NCI-H128 (cell line): Measurements from ENCODE around the gene IMPG2.

Experiments used
- DNase-seq: peaks from one replicate; lab custom pipeline; 2025; ENCODE audit not compliant: unreplicated experiment; lab: John Stamatoyannopoulos, UW

IMPG2 gene

GRCh38 chr3:101189176-101189575 lies 131.2 kb downstream of the IMPG2 start:
- no peak for DNase-seq

- DNase-seq = no peak
Measured at GRCh38 chr3:101185341-101185740, 135.0 kb downstream of the IMPG2 start.

- DNase-seq = no peak
Measured at GRCh38 chr3:101184111-101184510, 136.3 kb downstream of the IMPG2 start.

DNA sequence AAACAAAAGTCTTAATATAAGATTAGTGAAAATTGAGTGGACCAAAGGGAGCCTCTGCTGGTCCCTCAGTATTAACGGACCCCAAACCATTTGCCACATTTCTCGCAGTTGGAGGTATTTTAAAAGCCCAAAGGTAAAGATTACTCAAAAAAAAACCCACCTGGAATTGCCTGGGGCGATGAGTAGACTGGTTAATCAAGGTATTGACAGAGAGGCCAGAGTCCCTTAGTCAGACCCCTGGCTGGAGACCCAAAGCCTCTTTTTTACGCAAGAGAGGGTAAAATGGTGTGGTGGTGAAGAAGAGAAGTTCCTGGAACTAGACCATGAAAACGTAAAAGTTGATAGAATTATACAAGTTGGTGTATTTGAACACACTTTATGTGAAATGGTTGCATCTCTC lies 137.2 kb downstream of the IMPG2 start:
- DNase-seq = no peak

GRCh38 chr3:101182734-101183133 lies 137.6 kb downstream of the IMPG2 start:
- no peak for DNase-seq

GRCh38 chr3:101181801-101182200 lies 138.6 kb downstream of the IMPG2 start:
- DNase-seq = no peak

GRCh38 chr3:101179637-101180036 lies 140.7 kb downstream of the IMPG2 start:
- DNase-seq = no peak

DNA sequence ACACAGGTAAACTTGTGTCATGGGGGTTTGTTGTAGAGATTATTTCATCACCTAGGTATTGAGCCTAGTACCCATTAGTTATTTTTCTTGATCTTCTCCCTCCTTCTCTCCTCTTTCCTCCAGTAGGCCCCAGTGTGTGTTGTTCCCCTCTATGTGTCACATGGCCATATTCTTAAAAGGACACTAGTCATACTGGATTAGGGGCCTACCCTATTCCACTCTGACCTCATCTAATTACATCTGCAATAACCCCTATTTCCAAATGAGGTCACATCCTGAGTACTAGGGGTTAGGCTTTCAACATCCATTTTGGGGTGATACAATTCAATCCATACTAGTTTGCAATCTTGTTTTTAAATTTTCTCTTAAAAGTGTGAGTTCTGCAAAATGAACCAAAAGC lies 142.8 kb downstream of the IMPG2 start:
- no peak for DNase-seq
